Activated T-helper 2 cell treated with anti-CD3 and anti-CD28 coated beads, Interferon-gamma antibody, Interleukin-2, Interleukin-4, amounts not matched to agents 10 μg/mL and 5 μg/mL and 100 μg/mL, durations not matched to agents 14 hours and 24 hours and 36 hours (primary cell): ENCODE measurements around the gene PAGE4. TPM values are rescaled to one million over a fixed set of nuclear protein-coding genes. Genes with fewer than 3 reads are reported as not detected.

ENCODE experiments used
- DNase-seq: peaks from one replicate; pipeline ENCODE4 v3.0.0; 2021; ENCODE audit warnings: low spot score
- H3K27ac Mint-ChIP-seq: one replicate; pipeline ENCODE4 v1.8.0; 2021; ENCODE audit warnings: mixed read lengths
- H3K27me3 Mint-ChIP-seq: one replicate; pipeline ENCODE4 v1.8.0; 2021; ENCODE audit warnings: low read depth, mixed read lengths
- H3K36me3 Mint-ChIP-seq: one replicate; pipeline ENCODE4 v1.8.0; 2021; ENCODE audit warnings: low read depth, mixed read lengths
- H3K4me1 Mint-ChIP-seq: one replicate; pipeline ENCODE4 v1.8.0; 2021; ENCODE audit warnings: low read depth, mixed read lengths
- H3K4me3 Mint-ChIP-seq: one replicate; pipeline ENCODE4 v1.8.0; 2021; ENCODE audit warnings: low read depth, mild to moderate bottlenecking, moderate library complexity, mixed read lengths
- H3K9me3 Mint-ChIP-seq: one replicate; pipeline ENCODE4 v1.8.0; 2021; ENCODE audit warnings: mixed read lengths
- intact Hi-C: fragments of 100-400 bp; cut with micrococcal nuclease; formaldehyde crosslinking; loops from one replicate; pipeline ENCODE4 v1.15.1; 2023
- total RNA-seq: library from RNA; stranded (reverse); gene quantifications from 2 replicates; pipeline ENCODE4 v1.2.3, GENCODE V29; 2022

Gene PAGE4
- total RNA-seq, 1 donor from 2014 or later = not detected

- H3K4me3 Mint-ChIP-seq = peak within 1 kb of the TSS; percentile 76
- H3K27ac Mint-ChIP-seq = peak within 1 kb of the TSS; percentile 62
- DNase-seq = peak; percentile 77
- peaks cover 12% of the 10 kb centered on the region for H3K4me1 Mint-ChIP-seq
- peaks cover under 1% of the 10 kb centered on the region for H3K36me3 Mint-ChIP-seq
- H3K9me3 Mint-ChIP-seq = no peaks in the 10 kb centered on the region
- intact Hi-C loops = loop anchor here (1.0 kb wide), 2 partner anchors 43 to 325 kb away; partner anchors contain the start of genes CCNB3 and CLCN5
- peaks cover 3% of the 10 kb centered on the region for H3K27me3 Mint-ChIP-seq
Measured at GRCh38 chrX:49878834-49879655, 49.9 kb downstream of the PAGE4 start, which contains the start of gene USP27X. TSS of gene USP27X (plus strand) at chrX:49879484. CDS start at chrX:49880308, 824 bp downstream.

GRCh38 chrX:49879656-49880277 lies 50.7 kb downstream of the PAGE4 start:
- no peaks in the 10 kb centered on the region for H3K9me3 Mint-ChIP-seq
- H3K36me3 Mint-ChIP-seq = peaks cover 2% of the 10 kb centered on the region
- H3K27ac Mint-ChIP-seq = peak overlapping the region; percentile 46
- peaks cover 3% of the 10 kb centered on the region for H3K27me3 Mint-ChIP-seq
- H3K4me3 Mint-ChIP-seq = peak overlapping the region; percentile 76
- DNase-seq = no peak
- intact Hi-C loops = loop anchor here (1.0 kb wide), 2 partner anchors 43 to 325 kb away; partner anchors contain the start of genes CCNB3 and CLCN5
- H3K4me1 Mint-ChIP-seq = peaks cover 12% of the 10 kb centered on the region

DNA sequence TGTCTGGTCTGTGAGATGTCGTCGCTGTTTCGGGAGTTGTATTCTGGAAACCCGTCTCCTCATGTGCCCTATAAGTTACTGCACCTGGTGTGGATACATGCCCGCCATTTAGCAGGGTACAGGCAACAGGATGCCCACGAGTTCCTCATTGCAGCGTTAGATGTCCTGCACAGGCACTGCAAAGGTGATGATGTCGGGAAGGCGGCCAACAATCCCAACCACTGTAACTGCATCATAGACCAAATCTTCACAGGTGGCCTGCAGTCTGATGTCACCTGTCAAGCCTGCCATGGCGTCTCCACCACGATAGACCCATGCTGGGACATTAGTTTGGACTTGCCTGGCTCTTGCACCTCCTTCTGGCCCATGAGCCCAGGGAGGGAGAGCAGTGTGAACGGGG lies 51.6 kb downstream of the PAGE4 start:
- intact Hi-C loops = no loop called here
- peak overlapping the region; percentile 13 for H3K4me3 Mint-ChIP-seq

More for the DNA sequence above, 51.6 kb downstream of the PAGE4 start:
- Mint-ChIP-seq H3K27ac (no peak overlapping the region), H3K27me3 (no peaks in the 10 kb centered on the region), H3K36me3 (peaks cover 2% of the 10 kb centered on the region), H3K9me3 (no peaks in the 10 kb centered on the region), H3K4me1 (peaks cover 12% of the 10 kb centered on the region)
- DNase-seq = no peak

Other genes starting within 250 kb of the PAGE4 start
- gene GAGE12H, start 249.4 kb upstream of the PAGE4 start, total RNA-seq = not detected in 2 replicates
- not detected in 2 replicates for gene GAGE2A, start 239.8 kb upstream of the PAGE4 start, total RNA-seq
- gene GAGE1, start 230.3 kb upstream of the PAGE4 start, total RNA-seq = not detected in 2 replicates
- not detected in 2 replicates for gene PAGE1, start 133.3 kb upstream of the PAGE4 start, total RNA-seq
- 1.7 TPM in 2 replicates for gene USP27X, start 50.2 kb downstream of the PAGE4 start, total RNA-seq
- gene CLCN5, start 93.3 kb downstream of the PAGE4 start, total RNA-seq = 4.5 and 5.6 TPM in 2 replicates